K562 (cell line): ENCODE measurements around the gene ASMT. TPM values are rescaled to one million over a fixed set of nuclear protein-coding genes. Genes with fewer than 3 reads are reported as not detected.

Source experiments
- ATAC-seq: fragments of 200-7000 bp; cut with Tn5 transposase; 3 replicates; pipeline ENCODE4 v1.9.1; 2020; ENCODE audit warnings: moderate library complexity
- BruUV-seq: library from RNA; stranded (reverse); fragments of 400-500 nt; replicated peaks from 2 replicates; lab custom pipeline; 2021; lab: Mats Ljungman, UMichigan
- CTCF ChIA-PET: fragments of 300-600 bp; formaldehyde crosslinking; extraction: SDS; loops from one replicate; lab custom pipeline; 2021; ENCODE audit warnings: low intra/inter-chr PET ratio; lab: Yijun Ruan, JAX
- POLR2A ChIA-PET: fragments of 300-600, 350-650 bp; sonication (Branson Sonifier 250); formaldehyde crosslinking; extraction: SDS; loops from one replicate; lab custom pipeline; 2021; ENCODE audit warnings: antibody characterized with exemption, inconsistent platforms; lab: Yijun Ruan, JAX
- DNase-seq, 4 experiments: peaks; one replicate each; pipeline versions ENCODE4 v3.0.0 to v3.0.0-alpha.2; 2011 to 2018; ENCODE audit warnings: low spot score in 3 of 4, mixed read lengths in 3 of 4; ENCODE audit errors: extremely low read depth in 1 of 4
- FAIRE-seq: peaks from 2 replicates; lab custom pipeline; 2011; peaks lifted over from hg19 to GRCh38; lab: Jason Lieb, UNC
- H2AFZ ChIP-seq: 2 replicates; pipeline ENCODE4 v1.6.0; 2011; ENCODE audit warnings: low read depth, low read length, control low read depth, inconsistent platforms
- H3K27ac ChIP-seq: fragments of 200-600 bp; 3 replicates; pipeline ENCODE4 v1.8.0; 2011; ENCODE audit warnings: low read depth, mild to moderate bottlenecking, control low read depth, inconsistent platforms, low read length, moderate library complexity, mixed read lengths; ENCODE audit errors: extremely low read depth
- H3K27me3 ChIP-seq, 2 experiments: fragments of 300-600 bp in 1 of 2; 2 replicates in 1 of 2; 3 replicates in 1 of 2; pipeline versions ENCODE4 v1.6.0 to v1.8.0; 2011; ENCODE audit warnings: inconsistent platforms in 2 of 2, low read length in 2 of 2, mild to moderate bottlenecking in 1 of 2, mixed read lengths in 1 of 2, moderate library complexity in 1 of 2; ENCODE audit not compliant: control insufficient read depth in 2 of 2, insufficient read depth in 2 of 2
- H3K36me3 ChIP-seq: fragments of 300-600 bp; 3 replicates; pipeline ENCODE4 v1.8.0; 2011; ENCODE audit warnings: mild to moderate bottlenecking, low read length, inconsistent platforms; ENCODE audit not compliant: control insufficient read depth, insufficient read depth
- H3K4me1 ChIP-seq, 2 experiments: fragments of 200-600 bp in 1 of 2; replicated peaks in 1 of 2; 2 replicates in 1 of 2; 3 replicates in 1 of 2; pipeline versions ENCODE4 v1.5.1 to v1.8.0; 2011; ENCODE audit warnings: inconsistent platforms in 2 of 2, low read length in 2 of 2, mild to moderate bottlenecking in 1 of 2, mixed read lengths in 1 of 2, moderate library complexity in 1 of 2; ENCODE audit not compliant: control insufficient read depth in 2 of 2, insufficient read depth in 2 of 2
- H3K4me2 ChIP-seq: 2 replicates; pipeline ENCODE4 v1.6.1; 2011; ENCODE audit warnings: low read length, control low read depth, inconsistent platforms, mixed read lengths; ENCODE audit not compliant: insufficient read depth
- H3K4me3 ChIP-seq: fragments of 200-600 bp; sonication (generic), shearing (Covaris generic); 2 replicates; pipeline ENCODE4 v1.5.1; 2016; ENCODE audit warnings: control low read depth, inconsistent platforms
- H3K79me2 ChIP-seq: fragments of 200-600 bp; 3 replicates; pipeline ENCODE4 v1.8.0; 2011; ENCODE audit warnings: low read length, inconsistent platforms; ENCODE audit not compliant: control insufficient read depth, insufficient read depth
- H3K9ac ChIP-seq, 2 experiments: 2 replicates each; pipeline versions ENCODE4 v1.6.0 to v1.6.1; 2011; ENCODE audit warnings: low read depth in 2 of 2, low read length in 2 of 2, control low read depth in 1 of 2, inconsistent platforms in 1 of 2, mild to moderate bottlenecking in 1 of 2, mixed read lengths in 1 of 2; ENCODE audit not compliant: insufficient read depth in 1 of 2
- H3K9me1 ChIP-seq: one replicate; pipeline ENCODE4 v1.6.0; 2011; ENCODE audit warnings: inconsistent platforms, mild to moderate bottlenecking, low read length, moderate library complexity; ENCODE audit not compliant: control insufficient read depth, insufficient read depth
- H3K9me3 ChIP-seq: replicated peaks from 2 replicates; pipeline ENCODE4 v1.5.1; 2011; ENCODE audit warnings: low read depth, low read length, inconsistent platforms; ENCODE audit not compliant: control insufficient read depth, insufficient read depth
- H4K20me1 ChIP-seq: replicated peaks from 2 replicates; pipeline ENCODE4 v1.6.1; 2011; ENCODE audit warnings: low read length, inconsistent platforms, mixed read lengths; ENCODE audit not compliant: control insufficient read depth, insufficient read depth
- EWSR1 ChIP-seq: fragments of 450-650 bp; IDR thresholded peaks from 2 replicates; pipeline ENCODE4 v1.6.1; 2018; ENCODE audit warnings: borderline replicate concordance, mild to moderate bottlenecking, low read depth, moderate library complexity; ENCODE audit not compliant: partially characterized antibody
- HES1 ChIP-seq: fragments of 450-650 bp; IDR thresholded peaks from 2 replicates; pipeline ENCODE4 v1.6.1; 2016; ENCODE audit warnings: low read depth, mild to moderate bottlenecking, moderate library complexity
- HNRNPH1 ChIP-seq: fragments of 200-400 bp; formaldehyde crosslinking; optimal IDR thresholded peaks from 2 replicates; pipeline ENCODE3; 2017; ENCODE audit warnings: low read depth, mild to moderate bottlenecking, low read length, moderate library complexity
- ILK ChIP-seq: fragments of 450-650 bp; IDR thresholded peaks from 2 replicates; pipeline ENCODE4 v1.6.1; 2016; ENCODE audit warnings: missing genetic modification characterization, low read depth, mild to moderate bottlenecking, missing compliant biosample characterization, moderate library complexity, borderline replicate concordance
- NFXL1 ChIP-seq: fragments of 450-650 bp; formaldehyde crosslinking; IDR thresholded peaks from 2 replicates; pipeline ENCODE4 v1.4.0; 2021; ENCODE audit warnings: mild to moderate bottlenecking
- PURB ChIP-seq: sonication (generic); formaldehyde crosslinking; IDR thresholded peaks from 2 replicates; pipeline ENCODE4 v1.9.0; 2021; ENCODE audit warnings: low read depth, mild to moderate bottlenecking, missing genetic modification reagents
- TFAP4 ChIP-seq: sonication (generic); formaldehyde crosslinking; IDR thresholded peaks from 2 replicates; pipeline ENCODE4 v1.8.0; 2022; ENCODE audit warnings: missing genetic modification reagents, mild to moderate bottlenecking, moderate library complexity, borderline replicate concordance
- THRAP3 ChIP-seq: fragments of 450-650 bp; IDR thresholded peaks from 2 replicates; pipeline ENCODE4 v1.6.1; 2016; ENCODE audit warnings: mild to moderate bottlenecking, inconsistent platforms, borderline replicate concordance
- TSHZ1 ChIP-seq: fragments of 250-450 bp; sonication (Bioruptor Pico); IDR thresholded peaks from 2 replicates; pipeline ENCODE4 v1.4.0; 2020; ENCODE audit warnings: mild to moderate bottlenecking, moderate library complexity
- YBX1 ChIP-seq: fragments of 450-650 bp; IDR thresholded peaks from 2 replicates; pipeline ENCODE4 v1.7.1; 2016; ENCODE audit warnings: mild to moderate bottlenecking
- ZNF511 ChIP-seq: sonication (generic); formaldehyde crosslinking; IDR thresholded peaks from 2 replicates; pipeline ENCODE4 v1.8.0; 2022; ENCODE audit warnings: mild to moderate bottlenecking, missing genetic modification reagents
- WGBS: fragments of 100-300 bp; shearing (Covaris generic); methylation state at CpG from one replicate; pipeline ENCODE4 v1.1.6; 2016; ENCODE audit warnings: low coverage, mixed read lengths; ENCODE audit not compliant: insufficient coverage; ENCODE audit errors: missing lambda C conversion rate; 5-methylcytosine and 5-hydroxymethylcytosine counted together
- in situ Hi-C: fragments of 300-500 bp; cut with MboI; formaldehyde crosslinking; loops from 4 replicates; pipeline ENCODE4 v1.15.0; 2018; ENCODE audit warnings: inconsistent platforms, mixed read lengths
- intact Hi-C: fragments of 100-400 bp; cut with micrococcal nuclease; formaldehyde crosslinking; loops from 2 replicates; pipeline ENCODE4 v1.14.2; 2022
- polyA plus RNA-seq, 8 experiments: library from polyadenylated mRNA; depleted of rRNA in 4 of 8; stranded (reverse) in 5 of 8; unstranded in 3 of 8; fragments of >200 nt; fragmentation: Nextera tagmentation in 2 of 8; fragmentation: Illumina TruSeq in 1 of 8; extraction: Ambion mirVana in 2 of 8; extraction: Trizol in 1 of 8; gene quantifications; 2 replicates each; pipeline versions ENCODE4 v1.2.1 to v1.2.3, GENCODE V29; 2011 to 2014; ENCODE audit warnings: inconsistent platforms in 1 of 8, missing spikeins in 1 of 8
- total RNA-seq, 7 experiments: library from RNA; depleted of rRNA in 6 of 7; stranded (reverse); fragments of >200 nt in 6 of 7; fragmentation: Illumina TruSeq in 2 of 7; extraction: Trizol in 2 of 7; gene quantifications; 2 replicates each; pipeline versions ENCODE4 v1.2.1 to v1.2.3, GENCODE V29; 2011 to 2021; ENCODE audit warnings: low replicate concordance in 1 of 7
- TF ChIP-seq, protein P1 (sequence below), 2 experiments: IDR thresholded peaks in 1 of 2; conservative IDR thresholded peaks in 1 of 2; 2 replicates each; pipeline ENCODE4 v1.6.1; 2016; ENCODE audit warnings: low read depth in 2 of 2, mild to moderate bottlenecking in 1 of 2, missing compliant biosample characterization in 1 of 2, missing genetic modification characterization in 1 of 2, moderate library complexity in 1 of 2

The ASMT gene
- total and polyA plus RNA-seq, 9 of the 15 experiments (the other 6 are each of a cell fraction or from before 2014, with no cell fraction given) = 0.06 TPM; not detected in 8

- CTCF ChIA-PET = no interaction called here
- H2AFZ ChIP-seq = no peak overlapping the region
- H3K9me1 ChIP-seq = no peaks in the 10 kb centered on the region
- no peaks in the 10 kb centered on the region for H3K9me3 ChIP-seq
- no peaks in the 10 kb centered on the region; a peak in 1 of 5 replicates for H3K4me1 ChIP-seq
- H3K27ac ChIP-seq = no peak overlapping the region
- no peak overlapping the region; a peak in 1 of 4 replicates for H3K9ac ChIP-seq
- no TSS peak for BruUV-seq
- no peaks in the 10 kb centered on the region for H3K36me3 ChIP-seq
- no peak for ATAC-seq
- WGBS = 2% methylated on average over 8 of the region's 13 CpGs
- in situ Hi-C loops = loop anchor here (25.0 kb wide), 1 partner anchor 955 kb away; no protein-coding TSS in a partner anchor
- no peak overlapping the region for H3K4me3 ChIP-seq
- H3K79me2 ChIP-seq = no peaks in the 10 kb centered on the region
- FAIRE-seq = no peak
- H3K27me3 ChIP-seq = peaks cover 0 to 8% of the 10 kb centered on the region in 2 experiments; a peak in 1 of 5 replicates
- DNase-seq = no peak
- intact Hi-C loops = no loop called here
- no peaks in the 10 kb centered on the region for H4K20me1 ChIP-seq
- H3K4me2 ChIP-seq = no peak overlapping the region
- POLR2A ChIA-PET = no interaction called here
- no peak for TF ChIP-seq TSHZ1 (CRISPR knock-in tag)
- no peak for TF ChIP-seq NFXL1 (CRISPR knock-in tag)
- TF ChIP-seq, protein P1, sequence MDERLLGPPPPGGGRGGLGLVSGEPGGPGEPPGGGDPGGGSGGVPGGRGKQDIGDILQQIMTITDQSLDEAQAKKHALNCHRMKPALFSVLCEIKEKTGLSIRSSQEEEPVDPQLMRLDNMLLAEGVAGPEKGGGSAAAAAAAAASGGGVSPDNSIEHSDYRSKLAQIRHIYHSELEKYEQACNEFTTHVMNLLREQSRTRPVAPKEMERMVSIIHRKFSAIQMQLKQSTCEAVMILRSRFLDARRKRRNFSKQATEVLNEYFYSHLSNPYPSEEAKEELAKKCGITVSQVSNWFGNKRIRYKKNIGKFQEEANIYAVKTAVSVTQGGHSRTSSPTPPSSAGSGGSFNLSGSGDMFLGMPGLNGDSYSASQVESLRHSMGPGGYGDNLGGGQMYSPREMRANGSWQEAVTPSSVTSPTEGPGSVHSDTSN (CRISPR knock-in tag; IDR thresholded peaks at IDR 0.05; ENCODE audit: low read depth) = no peak
- TF ChIP-seq, protein P1 (tag; conservative IDR thresholded peaks at IDR 0.05; ENCODE audit: low read depth) = no peak
- TF ChIP-seq THRAP3 = no peak
- TF ChIP-seq ILK (tag) = no peak
- TF ChIP-seq ZNF511 = no peak
- no peak for TF ChIP-seq EWSR1
- no peak for TF ChIP-seq HES1
- TF ChIP-seq PURB (CRISPR knock-in tag) = no peak
- no peak for TF ChIP-seq HNRNPH1
- no peak for TF ChIP-seq TFAP4 (CRISPR knock-in tag)
- no peak for TF ChIP-seq YBX1
Observed at GRCh38 chrX:1657367-1658070, 42.7 kb downstream of the ASMT start.
